ENCODE measurements around the gene EIF4E2. TPM values are rescaled to one million over a fixed set of nuclear protein-coding genes. Genes with fewer than 3 reads are reported as not detected.

The EIF4E2 gene
- total and polyA plus RNA-seq, 4 donors: 43.7 to 77.7 (median 65.9) TPM

DNA sequence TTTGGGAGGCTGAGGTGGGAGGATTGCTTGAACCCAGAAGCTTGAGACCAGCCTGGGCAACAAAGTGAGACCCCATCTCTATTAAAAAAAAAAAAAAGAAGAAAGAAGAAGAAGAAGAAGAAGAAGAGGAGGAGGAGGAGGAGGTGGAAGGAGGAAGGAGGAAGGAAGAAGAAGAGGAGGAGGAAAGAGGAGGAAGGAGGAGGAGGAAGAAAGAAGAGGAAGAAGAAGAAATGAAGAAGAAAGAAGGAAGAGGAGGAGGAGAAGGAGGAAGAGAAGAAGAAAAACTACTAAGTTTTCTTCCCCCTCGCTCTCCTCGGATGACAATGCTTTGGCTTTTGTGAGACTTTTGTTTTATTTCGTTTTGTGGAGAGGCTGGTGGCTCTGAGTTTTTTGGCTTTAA is 52.8 kb downstream of the EIF4E2 start:
- H3K27ac ChIP-seq (ENCODE audit: low read depth in 1 of 2, low read length in 1 of 2): no peak overlapping the region
- WGBS, 2 donors: 48 to 69% methylated on average over 3 of the region's 3 CpGs
- ATAC-seq (ENCODE audit: insufficient read depth, low FRiP score) (no peak), DNase-seq (no peak)
- TF ChIP-seq, protein P1, sequence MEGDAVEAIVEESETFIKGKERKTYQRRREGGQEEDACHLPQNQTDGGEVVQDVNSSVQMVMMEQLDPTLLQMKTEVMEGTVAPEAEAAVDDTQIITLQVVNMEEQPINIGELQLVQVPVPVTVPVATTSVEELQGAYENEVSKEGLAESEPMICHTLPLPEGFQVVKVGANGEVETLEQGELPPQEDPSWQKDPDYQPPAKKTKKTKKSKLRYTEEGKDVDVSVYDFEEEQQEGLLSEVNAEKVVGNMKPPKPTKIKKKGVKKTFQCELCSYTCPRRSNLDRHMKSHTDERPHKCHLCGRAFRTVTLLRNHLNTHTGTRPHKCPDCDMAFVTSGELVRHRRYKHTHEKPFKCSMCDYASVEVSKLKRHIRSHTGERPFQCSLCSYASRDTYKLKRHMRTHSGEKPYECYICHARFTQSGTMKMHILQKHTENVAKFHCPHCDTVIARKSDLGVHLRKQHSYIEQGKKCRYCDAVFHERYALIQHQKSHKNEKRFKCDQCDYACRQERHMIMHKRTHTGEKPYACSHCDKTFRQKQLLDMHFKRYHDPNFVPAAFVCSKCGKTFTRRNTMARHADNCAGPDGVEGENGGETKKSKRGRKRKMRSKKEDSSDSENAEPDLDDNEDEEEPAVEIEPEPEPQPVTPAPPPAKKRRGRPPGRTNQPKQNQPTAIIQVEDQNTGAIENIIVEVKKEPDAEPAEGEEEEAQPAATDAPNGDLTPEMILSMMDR (IDR thresholded peaks at IDR 0.05; ENCODE audit: control extremely low read depth, extremely low read depth): no peak
- H3K9me3 ChIP-seq (ENCODE audit: control insufficient read depth in 4 of 4, insufficient read depth in 3 of 4, low read length in 3 of 4): no peaks in the 10 kb centered on the region
- no peaks in the 10 kb centered on the region for H3K27me3 ChIP-seq (ENCODE audit: control insufficient read depth in 3 of 3, insufficient read depth in 3 of 3, low read length in 2 of 3)
- no peak overlapping the region for H3K9ac ChIP-seq (ENCODE audit: insufficient read depth in 1 of 2, low read length in 2 of 2)
- H3K4me3 ChIP-seq: no peak overlapping the region
- no peaks in the 10 kb centered on the region for H3K36me3 ChIP-seq (ENCODE audit: control insufficient read depth in 4 of 4, insufficient read depth in 4 of 4, low read length in 4 of 4)
- no peaks in the 10 kb centered on the region for H3K4me1 ChIP-seq (ENCODE audit: control insufficient read depth in 5 of 5, insufficient read depth in 5 of 5, low read length in 5 of 5)

DNA sequence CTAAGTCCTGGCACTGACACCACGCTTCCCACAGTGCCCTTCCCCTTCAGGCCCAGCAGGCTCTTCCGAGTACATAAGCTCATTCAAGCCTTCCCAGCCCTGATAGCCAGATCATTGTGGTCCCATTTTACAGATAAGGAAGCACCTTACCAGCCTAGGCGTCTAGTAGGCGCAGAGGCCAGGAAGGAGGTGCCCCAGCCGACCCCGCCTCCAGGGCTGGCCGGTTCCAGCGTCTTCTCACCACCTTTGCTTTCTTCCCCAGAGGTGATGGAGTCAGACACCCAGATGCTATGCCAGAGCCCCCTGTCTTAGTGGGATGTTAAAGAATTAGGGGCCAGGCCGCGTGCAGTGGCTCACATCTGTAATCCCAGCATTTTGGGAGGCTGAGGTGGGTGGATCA is 54.0 kb downstream of the EIF4E2 start:
- H3K9me3 ChIP-seq (ENCODE audit: control insufficient read depth in 4 of 4, insufficient read depth in 3 of 4, low read length in 3 of 4): no peaks in the 10 kb centered on the region
- ATAC-seq (ENCODE audit: insufficient read depth, low FRiP score) (no peak), DNase-seq (no peak)
- no peak overlapping the region for H3K27ac ChIP-seq (ENCODE audit: low read depth in 1 of 2, low read length in 1 of 2)
- TF ChIP-seq, protein P1 (IDR thresholded peaks at IDR 0.05; ENCODE audit: control extremely low read depth, extremely low read depth): no peak
- WGBS, 2 donors: 91 to 93% methylated on average over 10 of the region's 10 CpGs
- no peak overlapping the region for H3K4me3 ChIP-seq
- H3K27me3 ChIP-seq (ENCODE audit: control insufficient read depth in 3 of 3, insufficient read depth in 3 of 3, low read length in 2 of 3): no peaks in the 10 kb centered on the region
- H3K36me3 ChIP-seq (ENCODE audit: control insufficient read depth in 4 of 4, insufficient read depth in 4 of 4, low read length in 4 of 4): no peaks in the 10 kb centered on the region
- no peak overlapping the region for H3K9ac ChIP-seq (ENCODE audit: insufficient read depth in 1 of 2, low read length in 2 of 2)
- no peaks in the 10 kb centered on the region for H3K4me1 ChIP-seq (ENCODE audit: control insufficient read depth in 5 of 5, insufficient read depth in 5 of 5, low read length in 5 of 5)

DNA sequence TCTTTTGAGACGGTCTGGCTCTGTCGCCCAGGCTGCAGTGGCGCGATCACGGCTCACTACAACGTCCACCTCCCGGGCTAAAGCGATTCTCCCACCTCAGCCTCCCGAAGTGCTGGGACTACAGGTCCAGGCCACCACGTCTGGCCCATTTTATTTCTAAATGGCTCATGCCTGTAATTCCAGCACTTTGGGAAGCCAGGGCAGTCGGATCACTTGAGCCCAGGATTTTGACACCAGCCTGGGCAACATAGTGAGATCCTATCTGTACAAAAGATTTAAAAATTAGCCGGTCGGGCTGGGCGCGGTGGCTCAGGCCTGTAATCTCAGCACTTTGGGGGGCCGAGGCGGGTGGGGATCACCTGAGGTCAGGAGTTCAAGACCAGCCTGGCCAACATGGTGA is 56.5 kb downstream of the EIF4E2 start:
- no peak overlapping the region for H3K4me3 ChIP-seq
- no peaks in the 10 kb centered on the region for H3K9me3 ChIP-seq (ENCODE audit: control insufficient read depth in 4 of 4, insufficient read depth in 3 of 4, low read length in 3 of 4)
- 91 to 93% methylated on average over 17 of the region's 17 CpGs for WGBS, 2 donors
- TF ChIP-seq, protein P1 (IDR thresholded peaks at IDR 0.05; ENCODE audit: control extremely low read depth, extremely low read depth): no peak
- no peaks in the 10 kb centered on the region for H3K4me1 ChIP-seq (ENCODE audit: control insufficient read depth in 5 of 5, insufficient read depth in 5 of 5, low read length in 5 of 5)
- no peaks in the 10 kb centered on the region for H3K27me3 ChIP-seq (ENCODE audit: control insufficient read depth in 3 of 3, insufficient read depth in 3 of 3, low read length in 2 of 3)
- ATAC-seq (ENCODE audit: insufficient read depth, low FRiP score) (no peak), DNase-seq (no peak)
- H3K36me3 ChIP-seq (ENCODE audit: control insufficient read depth in 4 of 4, insufficient read depth in 4 of 4, low read length in 4 of 4): no peaks in the 10 kb centered on the region
- H3K9ac ChIP-seq (ENCODE audit: insufficient read depth in 1 of 2, low read length in 2 of 2): no peak overlapping the region
- H3K27ac ChIP-seq (ENCODE audit: low read depth in 1 of 2, low read length in 1 of 2): no peak overlapping the region

DNA sequence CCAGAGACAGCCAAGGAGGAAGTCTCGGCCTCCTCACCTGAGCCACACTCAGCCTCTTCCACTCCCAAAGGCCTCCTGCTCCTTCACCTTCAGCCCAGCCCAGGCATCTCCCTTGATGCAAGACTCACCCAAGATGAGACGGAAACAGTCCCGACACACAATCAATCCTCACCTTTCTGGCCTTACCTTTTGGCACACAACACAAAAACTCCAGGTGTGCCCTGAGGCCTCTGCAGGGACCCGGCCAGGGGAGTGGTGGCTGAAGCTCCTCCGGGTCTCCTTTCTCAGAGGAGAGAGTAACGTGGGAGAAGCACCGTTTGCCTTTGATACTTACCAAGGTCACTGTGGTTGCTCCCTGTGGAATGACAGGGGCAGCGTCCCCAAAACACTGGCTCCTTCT is 59.1 kb downstream of the EIF4E2 start:
- TF ChIP-seq, protein P1 (IDR thresholded peaks at IDR 0.05; ENCODE audit: control extremely low read depth, extremely low read depth): no peak
- no peak overlapping the region for H3K9ac ChIP-seq (ENCODE audit: insufficient read depth in 1 of 2, low read length in 2 of 2)
- 80 to 84% methylated on average over 8 of the region's 8 CpGs for WGBS, 2 donors
- no peaks in the 10 kb centered on the region for H3K27me3 ChIP-seq (ENCODE audit: control insufficient read depth in 3 of 3, insufficient read depth in 3 of 3, low read length in 2 of 3)
- H3K9me3 ChIP-seq (ENCODE audit: control insufficient read depth in 4 of 4, insufficient read depth in 3 of 4, low read length in 3 of 4): no peaks in the 10 kb centered on the region
- no peak overlapping the region for H3K27ac ChIP-seq (ENCODE audit: low read depth in 1 of 2, low read length in 1 of 2)
- no peak overlapping the region for H3K4me3 ChIP-seq
- no peak for DNase-seq
- no peak for ATAC-seq (ENCODE audit: insufficient read depth, low FRiP score)
- H3K4me1 ChIP-seq (ENCODE audit: control insufficient read depth in 5 of 5, insufficient read depth in 5 of 5, low read length in 5 of 5): no peaks in the 10 kb centered on the region
- no peaks in the 10 kb centered on the region for H3K36me3 ChIP-seq (ENCODE audit: control insufficient read depth in 4 of 4, insufficient read depth in 4 of 4, low read length in 4 of 4)
